ENCODE data around the gene IBTK. TPM values are rescaled to one million over a fixed set of nuclear protein-coding genes. Genes with fewer than 3 reads are reported as not detected.

Gene IBTK
- total and polyA plus RNA-seq, 2 of the 8 experiments (the other 6 are each of a cell fraction or from before 2014, with no cell fraction given): 4.6 to 24.2 TPM

GRCh38 chr6:82216549-82216948, 31.0 kb downstream of the IBTK start:
- H3K14ac ChIP-seq (ENCODE audit: insufficient read length): no peak overlapping the region
- no peaks in the 10 kb centered on the region for H3K4me1 ChIP-seq (replicated peaks in 1 of 4; ENCODE audit: control insufficient read depth in 3 of 4, insufficient read depth in 4 of 4, low read length in 3 of 4)
- H3K4me2 ChIP-seq (ENCODE audit: insufficient read depth in 1 of 2, low read depth in 2 of 2, low read length in 2 of 2): no peak overlapping the region
- CTCF ChIA-PET (ENCODE audit: partially characterized antibody): no interaction called here
- H2BK12ac ChIP-seq (ENCODE audit: low read depth, low read length): no peak overlapping the region
- FAIRE-seq (no peak), DNase-seq (ENCODE audit: low read depth in 1 of 2, low spot score in 2 of 2) (no peak)
- H2AK5ac ChIP-seq (ENCODE audit: low read depth, low read length): no peak overlapping the region
- POLR2A ChIA-PET (ENCODE audit: partially characterized antibody): no interaction called here
- H3K9ac ChIP-seq (replicated peaks in 1 of 4; ENCODE audit: extremely low read depth in 1 of 4, low read depth in 3 of 4, low read length in 3 of 4): no peak overlapping the region
- H3K4ac ChIP-seq (replicated peaks; ENCODE audit: insufficient read length, low read depth, low read length): no peak overlapping the region
- H2BK20ac ChIP-seq (ENCODE audit: low read length): no peak overlapping the region
- H3K27ac ChIP-seq (ENCODE audit: low read depth, low read length): no peak overlapping the region
- H3K23me2 ChIP-seq (ENCODE audit: low read depth, low read length): no peaks in the 10 kb centered on the region
- 86% methylated on average over 2 of the region's 2 CpGs; no CpG with 5 or more reads in 1 of the 2 experiments for whole genome bisulfite sequencing, 2 experiments (ENCODE audit: extremely low coverage in 1 of 2, insufficient coverage in 1 of 2, insufficient read length in 1 of 2, insufficient replicate concordance in 2 of 2, low coverage in 1 of 2, low lambda C conversion rate in 2 of 2, missing lambda C conversion rate in 1 of 2)
- no peak overlapping the region for H2BK120ac ChIP-seq (replicated peaks; ENCODE audit: low read depth, low read length)
- no peak overlapping the region for H2AFZ ChIP-seq (ENCODE audit: low read length)
- H4K20me1 ChIP-seq (replicated peaks in 1 of 2; ENCODE audit: control insufficient read depth in 1 of 2, insufficient read depth in 2 of 2, low read length in 2 of 2): no peaks in the 10 kb centered on the region
- no peaks in the 10 kb centered on the region; the same call in 1 of the 2 replicates for H3K79me1 ChIP-seq (ENCODE audit: low read depth, low read length)
- no peaks in the 10 kb centered on the region for H3K79me2 ChIP-seq (ENCODE audit: control insufficient read depth in 1 of 2, insufficient read depth in 2 of 2, low read length in 2 of 2)
- H3K56ac ChIP-seq (replicated peaks; ENCODE audit: insufficient read length, low read depth, low read length): no peak overlapping the region
- H3K36me3 ChIP-seq (ENCODE audit: control insufficient read depth in 2 of 4, insufficient read depth in 4 of 4, low read length in 3 of 4): peaks cover 2 to 58% (median 23%) of the 10 kb centered on the region in 4 experiments; a peak in 6 of 8 replicates
- no peaks in the 10 kb centered on the region for H3K27me3 ChIP-seq (replicated peaks in 1 of 4; ENCODE audit: control insufficient read depth in 3 of 4, extremely low read depth in 1 of 4, insufficient read depth in 3 of 4, low read length in 3 of 4)
- H4K8ac ChIP-seq (ENCODE audit: extremely low read depth, insufficient read depth, low read length): no peak overlapping the region
- no peak overlapping the region for H3K4me3 ChIP-seq (ENCODE audit: extremely low read depth in 1 of 4, insufficient read depth in 2 of 4, low read depth in 3 of 4, low read length in 4 of 4)
- H2BK15ac ChIP-seq (ENCODE audit: low read length): no peak overlapping the region
- H4K5ac ChIP-seq (ENCODE audit: insufficient read length, low read depth, low read length): no peak overlapping the region
- no peak overlapping the region for H3K23ac ChIP-seq (ENCODE audit: insufficient read length)
- H3K18ac ChIP-seq (ENCODE audit: extremely low read depth, low read length): no peak overlapping the region
- no peak overlapping the region for H4K91ac ChIP-seq (replicated peaks; ENCODE audit: insufficient read length, low read length)
- H3K9me3 ChIP-seq (ENCODE audit: insufficient read depth in 2 of 2, low read depth in 1 of 2, low read length in 1 of 2): no peaks in the 10 kb centered on the region
- no peak overlapping the region for H2BK5ac ChIP-seq (ENCODE audit: low read depth, low read length)
- no peak for TF ChIP-seq POU5F1 (IDR thresholded peaks at IDR 0.05; ENCODE audit: low read depth, low read length)
- TF ChIP-seq SIX5 (IDR thresholded peaks at IDR 0.05; ENCODE audit: low read depth, low read length): no peak
- TF ChIP-seq PHF8 (conservative IDR thresholded peaks at IDR 0.05; ENCODE audit: low read depth, low read length): no peak
- no peak for TF ChIP-seq HDAC2 (IDR thresholded peaks at IDR 0.05; ENCODE audit: borderline replicate concordance in 1 of 2, low read depth in 2 of 2, low read length in 2 of 2)
- no peak for TF ChIP-seq JUND (IDR thresholded peaks at IDR 0.05; ENCODE audit: low read length)
- TF ChIP-seq CBX5 (IDR thresholded peaks at IDR 0.05; ENCODE audit: low read depth, low read length): no peak
- no peak for TF ChIP-seq ZNF274 (IDR thresholded peaks at IDR 0.05; ENCODE audit: borderline replicate concordance, extremely low read depth, low read length)
- TF ChIP-seq MAFK (IDR thresholded peaks at IDR 0.05; ENCODE audit: low read depth, low read length): no peak
- TF ChIP-seq BCL11A (IDR thresholded peaks at IDR 0.05; ENCODE audit: low read depth in 2 of 2, low read length in 2 of 2): no peak
- TF ChIP-seq ATF2 (IDR thresholded peaks at IDR 0.05; ENCODE audit: low read length): no peak
- TF ChIP-seq EP300 (IDR thresholded peaks at IDR 0.05; ENCODE audit: borderline replicate concordance in 1 of 2, low read depth in 2 of 2, low read length in 2 of 2): no peak
- TF ChIP-seq BRCA1 (IDR thresholded peaks at IDR 0.05; ENCODE audit: low read depth, low read length): no peak

All from H1 (cell line).